ENCODE results near the gene RAB10.

- TF ChIP-seq CTCF (IDR thresholded peaks at IDR 0.05; ENCODE audit: poor library complexity) (no peak), EZH2phosphoT487 (IDR thresholded peaks at IDR 0.05; ENCODE audit: low read depth, severe bottlenecking, unreplicated experiment) (no peak)
Measured at GRCh38 chr2:26033818-26034636, at the start of gene RAB10.

Measured in hepatocyte (in vitro differentiated cells).